H9 (cell line): ENCODE measurements around the gene GRAMD1B. TPM values are rescaled to one million over a fixed set of nuclear protein-coding genes. Genes with fewer than 3 reads are reported as not detected.

ENCODE experiments used
- DNase-seq: peaks from one replicate; pipeline ENCODE4 v3.0.0-alpha.2; 2017
- H2AFZ ChIP-seq: one replicate; pipeline ENCODE4 v1.6.1; 2013; ENCODE audit warnings: mild to moderate bottlenecking, low read length, control low read depth, moderate library complexity
- H2AK5ac ChIP-seq: 2 replicates; pipeline ENCODE4 v1.6.1; 2013; ENCODE audit warnings: low read length, control low read depth, mixed read lengths; ENCODE audit not compliant: insufficient read length
- H2BK120ac ChIP-seq: one replicate; pipeline ENCODE4 v1.6.1; 2013; ENCODE audit warnings: low read depth, mild to moderate bottlenecking, low read length, control low read depth, inconsistent platforms; ENCODE audit not compliant: poor library complexity, severe bottlenecking
- H2BK12ac ChIP-seq: 2 replicates; pipeline ENCODE4 v1.6.1; 2013; ENCODE audit warnings: low read length, control low read depth, mixed read lengths, low read depth; ENCODE audit not compliant: insufficient read length
- H2BK15ac ChIP-seq: 2 replicates; pipeline ENCODE4 v1.6.1; 2013; ENCODE audit warnings: low read depth, low read length, control low read depth
- H2BK20ac ChIP-seq: one replicate; pipeline ENCODE4 v1.6.1; 2013; ENCODE audit warnings: low read depth, mild to moderate bottlenecking, low read length, control low read depth, inconsistent platforms; ENCODE audit not compliant: poor library complexity, severe bottlenecking
- H2BK5ac ChIP-seq: 2 replicates; pipeline ENCODE4 v1.6.1; 2013; ENCODE audit warnings: low read length, control low read depth, mixed read lengths; ENCODE audit not compliant: insufficient read length
- H3K14ac ChIP-seq: 2 replicates; pipeline ENCODE4 v1.6.1; 2013; ENCODE audit warnings: low read length, control low read depth; ENCODE audit not compliant: insufficient read depth
- H3K18ac ChIP-seq: 2 replicates; pipeline ENCODE4 v1.6.1; 2013; ENCODE audit warnings: low read depth, mild to moderate bottlenecking, mixed read lengths, low read length, control low read depth; ENCODE audit not compliant: insufficient read length
- H3K23ac ChIP-seq: 2 replicates; pipeline ENCODE4 v1.6.1; 2013; ENCODE audit warnings: low read length, control low read depth, mixed read lengths, low read depth; ENCODE audit not compliant: insufficient read length
- H3K23me2 ChIP-seq: 2 replicates; pipeline ENCODE4 v1.6.1; 2013; ENCODE audit warnings: low read depth, mild to moderate bottlenecking, mixed read lengths, low read length, control low read depth; ENCODE audit not compliant: insufficient read length, poor library complexity, severe bottlenecking
- H3K27ac ChIP-seq: 2 replicates; pipeline ENCODE4 v1.5.1; 2013; ENCODE audit warnings: low read length, control low read depth, mixed read lengths, low read depth; ENCODE audit not compliant: insufficient read length
- H3K27me3 ChIP-seq: 2 replicates; pipeline ENCODE4 v1.6.1; 2013; ENCODE audit warnings: low read length, control low read depth, inconsistent platforms; ENCODE audit not compliant: insufficient read depth
- H3K4ac ChIP-seq: 2 replicates; pipeline ENCODE4 v1.6.1; 2013; ENCODE audit warnings: low read depth, mild to moderate bottlenecking, control low read depth, inconsistent platforms, low read length, moderate library complexity
- H3K4me1 ChIP-seq: 2 replicates; pipeline ENCODE4 v1.6.1; 2013; ENCODE audit warnings: low read length, control low read depth, inconsistent platforms; ENCODE audit not compliant: insufficient read depth
- H3K4me2 ChIP-seq: 2 replicates; pipeline ENCODE4 v1.6.1; 2013; ENCODE audit warnings: low read length, control low read depth, mixed read lengths; ENCODE audit not compliant: insufficient read length, insufficient read depth
- H3K56ac ChIP-seq: 2 replicates; pipeline ENCODE4 v1.6.1; 2013; ENCODE audit warnings: low read depth, mild to moderate bottlenecking, mixed read lengths, low read length, control low read depth; ENCODE audit not compliant: insufficient read length
- H3K79me1 ChIP-seq: 2 replicates; pipeline ENCODE4 v1.6.1; 2013; ENCODE audit warnings: low read depth, mild to moderate bottlenecking, moderate library complexity, low read length, control low read depth, inconsistent platforms; ENCODE audit not compliant: insufficient read depth, poor library complexity, severe bottlenecking
- H3K79me2 ChIP-seq: 2 replicates; pipeline ENCODE4 v1.6.1; 2013; ENCODE audit warnings: low read length, control low read depth, inconsistent platforms; ENCODE audit not compliant: insufficient read depth
- H3K9ac ChIP-seq: 2 replicates; pipeline ENCODE4 v1.6.1; 2013; ENCODE audit warnings: low read length, control low read depth, mixed read lengths; ENCODE audit not compliant: insufficient read length; ENCODE audit errors: extremely low read depth
- H3K9me3 ChIP-seq: one replicate; pipeline ENCODE4 v1.6.1; 2013; ENCODE audit warnings: low read depth, low read length, inconsistent platforms; ENCODE audit not compliant: control insufficient read depth
- H3T11ph ChIP-seq: one replicate; pipeline ENCODE4 v1.6.1; 2013; ENCODE audit warnings: mild to moderate bottlenecking, low read length, control low read depth, inconsistent platforms
- H4K20me1 ChIP-seq: one replicate; pipeline ENCODE4 v1.6.1; 2013; ENCODE audit not compliant: control insufficient read depth, insufficient read length, insufficient read depth
- H4K5ac ChIP-seq: 2 replicates; pipeline ENCODE4 v1.6.1; 2013; ENCODE audit warnings: low read depth, mild to moderate bottlenecking, mixed read lengths, low read length, control low read depth; ENCODE audit not compliant: insufficient read length
- H4K8ac ChIP-seq: replicated peaks from 2 replicates; pipeline ENCODE4 v1.6.1; 2013; ENCODE audit warnings: low read length, control low read depth, mixed read lengths, low read depth; ENCODE audit not compliant: insufficient read length
- H4K91ac ChIP-seq: 2 replicates; pipeline ENCODE4 v1.6.1; 2013; ENCODE audit warnings: low read depth, mild to moderate bottlenecking, moderate library complexity, mixed read lengths, low read length, control low read depth; ENCODE audit not compliant: insufficient read length
- H3K27ac Mint-ChIP-seq, 3 experiments: 2 replicates in 2 of 3; 3 replicates in 1 of 3; pipeline ENCODE4 v1.8.0; 2020 to 2021; ENCODE audit warnings: mixed read lengths in 3 of 3, mild to moderate bottlenecking in 1 of 3, moderate library complexity in 1 of 3
- H3K27me3 Mint-ChIP-seq: 2 replicates; pipeline ENCODE4 v1.8.0; 2021; ENCODE audit warnings: low read depth, mild to moderate bottlenecking, moderate library complexity, mixed read lengths
- H3K36me3 Mint-ChIP-seq, 3 experiments: 2 replicates in 2 of 3; 3 replicates in 1 of 3; pipeline ENCODE4 v1.8.0; 2020 to 2021; ENCODE audit warnings: low read depth in 3 of 3, mixed read lengths in 3 of 3; ENCODE audit not compliant: insufficient read depth in 1 of 3
- H3K4me1 Mint-ChIP-seq, 2 experiments: 2 replicates each; pipeline ENCODE4 v1.8.0; 2020; ENCODE audit warnings: mixed read lengths in 2 of 2
- H3K4me3 Mint-ChIP-seq, 2 experiments: 2 replicates in 1 of 2; 3 replicates in 1 of 2; pipeline ENCODE4 v1.8.0; 2020 to 2021; ENCODE audit warnings: mild to moderate bottlenecking in 2 of 2, mixed read lengths in 2 of 2, moderate library complexity in 1 of 2
- H3K9me3 Mint-ChIP-seq, 2 experiments: 2 replicates in 1 of 2; 3 replicates in 1 of 2; pipeline ENCODE4 v1.8.0; 2020; ENCODE audit warnings: mild to moderate bottlenecking in 2 of 2, mixed read lengths in 2 of 2, moderate library complexity in 1 of 2
- CTCF ChIP-seq: fragments of 200-600 bp; sonication (generic); conservative IDR thresholded peaks from 3 replicates; pipeline ENCODE4 v1.8.0; 2021; ENCODE audit warnings: antibody characterized with exemption, mild to moderate bottlenecking
- WGBS: extraction: QIAGEN DNeasy Blood & Tissue Kit; methylation state at CpG from one replicate; pipeline ENCODE4 v1.1.7; 2013; ENCODE audit warnings: missing lambda C conversion rate, low lambda C conversion rate, mixed read lengths; ENCODE audit not compliant: insufficient read length; ENCODE audit errors: extremely low coverage; 5-methylcytosine and 5-hydroxymethylcytosine counted together
- total RNA-seq: library from RNA; stranded (reverse); gene quantifications from 2 replicates; pipeline ENCODE4 v1.2.1, GENCODE V29; 2021

The GRAMD1B gene
- total RNA-seq, 1 experiment from 2014 or later: 25.9 TPM

- H3K4me1 Mint-ChIP-seq: peaks cover 27 to 31% of the 10 kb centered on the region in 2 experiments
- H3K9me3 Mint-ChIP-seq: peaks cover 2 to 4% of the 10 kb centered on the region in 2 experiments; a peak in 2 of 5 replicates
- H2BK20ac ChIP-seq: no peak overlapping the region
- H3K27me3 ChIP-seq: no peaks in the 10 kb centered on the region
- no peak overlapping the region for H3K4ac ChIP-seq
- H3K27ac Mint-ChIP-seq: peak overlapping the region in 2 of 3 experiments; percentile 12 to 76; a peak in 5 of 7 replicates
- no peak overlapping the region for H3K56ac ChIP-seq
- H3K4me3 Mint-ChIP-seq: no peak overlapping the region; a peak in 1 of 5 replicates
- H3K9ac ChIP-seq: no peak overlapping the region
- H3K79me1 ChIP-seq: no peaks in the 10 kb centered on the region
- no peak overlapping the region for H3T11ph ChIP-seq
- no peak overlapping the region for H2BK12ac ChIP-seq
- no peaks in the 10 kb centered on the region for H3K23me2 ChIP-seq
- H2BK15ac ChIP-seq: no peak overlapping the region
- no peak overlapping the region for H3K27ac ChIP-seq
- WGBS: no CpG with 5 or more reads among the region's 16 CpGs
- no peak overlapping the region for H2BK120ac ChIP-seq
- no peak for TF ChIP-seq CTCF
- no peak overlapping the region for H4K8ac ChIP-seq
- H3K23ac ChIP-seq: no peak overlapping the region
- no peak for DNase-seq
- H4K5ac ChIP-seq: no peak overlapping the region
- no peak overlapping the region for H3K18ac ChIP-seq
- peaks cover 2% of the 10 kb centered on the region; the same call in 1 of the 2 replicates for H3K4me1 ChIP-seq
- no peaks in the 10 kb centered on the region for H3K27me3 Mint-ChIP-seq
- H2AFZ ChIP-seq: no peak overlapping the region
- H3K79me2 ChIP-seq: no peaks in the 10 kb centered on the region
- no peak overlapping the region for H2AK5ac ChIP-seq
- H4K20me1 ChIP-seq: no peaks in the 10 kb centered on the region
- no peak overlapping the region for H3K4me2 ChIP-seq
- peaks cover 3 to 5% (median 3%) of the 10 kb centered on the region in 3 experiments; a peak in 6 of 7 replicates for H3K36me3 Mint-ChIP-seq
- H3K9me3 ChIP-seq: no peaks in the 10 kb centered on the region
- H3K14ac ChIP-seq: no peak overlapping the region
- no peak overlapping the region for H2BK5ac ChIP-seq
- no peak overlapping the region for H4K91ac ChIP-seq
These were observed 120.2 kb downstream of the GRAMD1B start for GRCh38 chr11:123549926-123550917.
